CD8-positive, alpha-beta memory T cell (primary cell): ENCODE data around the gene MED26. TPM values are rescaled to one million over a fixed set of nuclear protein-coding genes. Genes with fewer than 3 reads are reported as not detected.
A peak's percentile ranks its signal among the peaks of the same experiment; 100 is the strongest.

Experiments used
- CTCF ChIA-PET: fragments of 350-600 bp; sonication (Branson Sonifier 250); formaldehyde crosslinking; loops from one replicate; lab custom pipeline; 2021; ENCODE audit warnings: antibody characterized with exemption; lab: Charles Lee
- POLR2A ChIA-PET: fragments of 350-600 bp; sonication (Branson Sonifier 250); formaldehyde crosslinking; loops from one replicate; lab custom pipeline; 2021; ENCODE audit warnings: antibody characterized with exemption; lab: Charles Lee
- DNase-seq, 5 donors: peaks; one replicate each; pipeline versions ENCODE4 v3.0.0 to v3.0.0-alpha.2; 2020 to 2022; ENCODE audit warnings: mixed read lengths in 1 of 5
- H3K27ac ChIP-seq: one replicate; pipeline ENCODE4 v1.7.0; 2013; ENCODE audit warnings: low read depth, mild to moderate bottlenecking, low read length, moderate library complexity
- H3K27me3 ChIP-seq: 2 replicates; pipeline ENCODE4 v1.7.0; 2013; ENCODE audit warnings: low read length, mild to moderate bottlenecking; ENCODE audit not compliant: insufficient read depth, poor library complexity, severe bottlenecking
- H3K36me3 ChIP-seq: 2 replicates; pipeline ENCODE4 v1.7.0; 2013; ENCODE audit warnings: mild to moderate bottlenecking, low read length, moderate library complexity; ENCODE audit not compliant: insufficient read depth
- H3K4me1 ChIP-seq: 2 replicates; pipeline ENCODE4 v1.7.0; 2013; ENCODE audit warnings: mild to moderate bottlenecking, low read length, moderate library complexity; ENCODE audit not compliant: insufficient read depth
- H3K4me3 ChIP-seq: 2 replicates; pipeline ENCODE4 v1.7.0; 2013; ENCODE audit warnings: mild to moderate bottlenecking, low read length
- H3K9me3 ChIP-seq: 2 replicates; pipeline ENCODE4 v1.7.0; 2013; ENCODE audit warnings: mild to moderate bottlenecking, low read length
- H3K27ac Mint-ChIP-seq, 8 donors: one replicate each; pipeline ENCODE4 v1.8.0; 2020 to 2021; ENCODE audit warnings: mixed read lengths in 8 of 8, mild to moderate bottlenecking in 6 of 8, inconsistent platforms in 3 of 8, moderate library complexity in 3 of 8
- H3K27me3 Mint-ChIP-seq, 2 donors: one replicate each; pipeline ENCODE4 v1.8.0; 2020 to 2021; ENCODE audit warnings: mixed read lengths in 2 of 2, mild to moderate bottlenecking in 1 of 2, moderate library complexity in 1 of 2
- H3K36me3 Mint-ChIP-seq, 3 donors: one replicate each; pipeline ENCODE4 v1.8.0; 2020 to 2021; ENCODE audit warnings: mixed read lengths in 3 of 3, inconsistent platforms in 1 of 3, mild to moderate bottlenecking in 1 of 3
- H3K4me1 Mint-ChIP-seq, 3 donors: one replicate each; pipeline ENCODE4 v1.8.0; 2020 to 2021; ENCODE audit warnings: mixed read lengths in 3 of 3, inconsistent platforms in 1 of 3, mild to moderate bottlenecking in 1 of 3
- H3K4me3 Mint-ChIP-seq, 7 donors: one replicate each; pipeline ENCODE4 v1.8.0; 2020 to 2021; ENCODE audit warnings: mixed read lengths in 7 of 7, mild to moderate bottlenecking in 6 of 7, moderate library complexity in 4 of 7, inconsistent platforms in 2 of 7
- H3K9me3 Mint-ChIP-seq, 5 donors: one replicate each; pipeline ENCODE4 v1.8.0; 2020 to 2022; ENCODE audit warnings: mixed read lengths in 5 of 5, mild to moderate bottlenecking in 3 of 5, moderate library complexity in 2 of 5, inconsistent platforms in 1 of 5
- polyA plus RNA-seq: library from polyadenylated mRNA; unstranded; fragments of 300-500 nt; fragmentation: Illumina TruSeq; gene quantifications from one replicate; pipeline ENCODE4 v1.2.3, GENCODE V29; 2021
- total RNA-seq, 2 experiments: library from RNA; stranded (reverse); gene quantifications; one replicate each; pipeline ENCODE4 v1.2.3, GENCODE V29; 2021

Gene MED26
- total and polyA plus RNA-seq, 3 experiments from 2014 or later, result 3.1 to 17.1 (median 14.7) TPM

DNA sequence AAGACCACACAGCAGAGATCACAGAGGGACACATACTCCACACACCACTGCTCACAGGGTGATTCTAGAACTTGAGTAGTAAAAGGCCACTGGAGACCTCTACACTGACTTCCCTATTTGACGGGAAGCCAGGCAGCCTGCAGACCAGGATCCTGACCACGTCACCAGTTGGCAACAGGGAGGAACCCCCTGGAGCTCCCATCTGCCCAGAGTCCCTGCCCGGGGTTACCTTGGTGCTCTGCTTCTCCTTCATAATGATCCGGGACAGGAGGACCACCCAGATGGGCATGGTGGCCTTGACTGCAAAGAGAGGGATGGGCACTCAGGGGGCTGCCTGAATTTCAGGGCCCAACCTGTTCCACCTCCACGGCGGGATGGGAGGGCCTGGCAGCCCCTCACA, 56.7 kb downstream of the MED26 start:
- Mint-ChIP-seq H3K36me3 (peaks cover 0 to 63% (median 9%) of the 10 kb centered on the region in 3 donors), H3K4me3 (peak overlapping the region; percentile 76 to 91 (median 83)), H3K4me1 (peaks cover 51 to 74% (median 62%) of the 10 kb centered on the region in 3 donors), H3K27me3 (no peaks in the 10 kb centered on the region), H3K9me3 (no peaks in the 10 kb centered on the region), H3K27ac (peak overlapping the region; percentile 46 to 99 (median 86))
- Histone ChIP-seq H3K9me3 (no peaks in the 10 kb centered on the region), H3K4me1 (peaks cover 62% of the 10 kb centered on the region), H3K27ac (peak overlapping the region; percentile 85), H3K36me3 (peaks cover 5% of the 10 kb centered on the region), H3K27me3 (no peaks in the 10 kb centered on the region), H3K4me3 (peak overlapping the region; percentile 72)
- DNase-seq, result no peak
- CTCF ChIA-PET, result interaction anchor here (1.0 kb wide), 1 partner anchor 9 kb away, joined by 3 read pairs; no protein-coding TSS in a partner anchor
- POLR2A ChIA-PET, result interaction anchor here (0.5 to 2.2 kb wide), 4 partner anchors 13 to 71 kb away, joined by 3 to 15 read pairs (median 10); no protein-coding TSS in a partner anchor

DNA sequence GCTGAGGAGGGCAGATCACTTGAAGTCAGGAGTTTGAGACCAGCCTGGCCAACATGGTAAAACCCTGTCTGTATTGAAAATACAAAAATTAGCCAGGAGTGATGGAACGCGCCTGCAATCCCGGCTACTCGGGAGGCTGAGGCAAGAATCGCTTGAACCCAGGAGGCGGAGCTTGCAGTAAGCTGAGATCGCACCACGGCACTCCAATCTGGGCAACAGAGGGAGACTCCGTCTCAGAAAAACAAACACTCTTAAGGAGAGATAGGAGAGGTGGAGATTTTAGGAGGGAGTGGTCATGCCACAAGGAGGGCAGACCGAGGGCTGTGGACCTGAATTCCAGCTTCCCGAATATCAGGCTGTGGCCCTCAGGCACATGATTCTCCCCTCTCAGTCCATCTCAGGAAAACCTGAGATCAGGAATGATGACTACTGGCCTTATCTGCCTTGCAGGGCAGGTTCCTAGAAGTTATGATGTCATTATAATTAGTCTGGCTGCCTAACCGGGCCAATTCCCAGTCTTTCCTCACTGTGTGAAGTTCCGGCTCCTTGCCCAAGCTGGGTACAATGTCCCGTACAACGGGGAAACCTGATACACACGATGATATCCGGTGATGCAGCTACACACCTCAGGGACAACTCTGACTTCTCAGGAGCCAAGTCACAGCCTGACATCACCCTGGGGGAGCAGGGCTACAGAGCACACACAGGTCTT, 58.2 kb downstream of the MED26 start:
- no peaks in the 10 kb centered on the region for H3K27me3 Mint-ChIP-seq
- peaks cover 0 to 54% (median 11%) of the 10 kb centered on the region in 3 donors for H3K36me3 Mint-ChIP-seq
- Histone ChIP-seq H3K27me3 (no peaks in the 10 kb centered on the region), H3K9me3 (no peaks in the 10 kb centered on the region), H3K4me3 (no peak overlapping the region), H3K4me1 (peaks cover 62% of the 10 kb centered on the region), H3K36me3 (peaks cover 9% of the 10 kb centered on the region), H3K27ac (no peak overlapping the region)
- H3K9me3 Mint-ChIP-seq, result no peaks in the 10 kb centered on the region
- H3K4me1 Mint-ChIP-seq, result peaks cover 49 to 74% (median 60%) of the 10 kb centered on the region in 3 donors
- CTCF ChIA-PET, result no interaction called here
- no peak for DNase-seq
- POLR2A ChIA-PET, result no interaction called here
- peak overlapping the region in 6 of 7 donors; percentile 31 to 91 (median 66) for H3K4me3 Mint-ChIP-seq
- peak overlapping the region in 4 of 8 donors; percentile 42 to 96 (median 82) for H3K27ac Mint-ChIP-seq

- peaks cover 16% of the 10 kb centered on the region for H3K36me3 ChIP-seq
- peaks cover 42% of the 10 kb centered on the region for H3K4me1 ChIP-seq
- H3K4me3 ChIP-seq, result peak overlapping the region; percentile 9
- Mint-ChIP-seq H3K27me3 (no peaks in the 10 kb centered on the region), H3K4me1 (peaks cover 34 to 57% (median 41%) of the 10 kb centered on the region in 3 donors), H3K4me3 (peak overlapping the region in 6 of 7 donors; percentile 74 to 91 (median 81)), H3K9me3 (no peaks in the 10 kb centered on the region), H3K27ac (peak overlapping the region; percentile 96 to 100 (median 99)), H3K36me3 (peaks cover 0 to 62% (median 18%) of the 10 kb centered on the region in 3 donors)
- POLR2A ChIA-PET, result interaction anchor here (0.5 to 1.5 kb wide), 7 partner anchors 18 to 95 kb away, joined by 3 to 9 read pairs (median 6); partner anchors contain the start of genes CHERP, SMIM7 and TMEM38A
- no peak overlapping the region for H3K27ac ChIP-seq
- CTCF ChIA-PET, result interaction anchor here (1.0 to 1.6 kb wide), 3 partner anchors 17 to 39 kb away, joined by 3 to 4 read pairs (median 4); no protein-coding TSS in a partner anchor
- no peak for DNase-seq
- H3K9me3 ChIP-seq, result no peaks in the 10 kb centered on the region
- H3K27me3 ChIP-seq, result no peaks in the 10 kb centered on the region
These were observed 61.3 kb downstream of the MED26 start for GRCh38 chr19:16566702-16567101.

GRCh38 chr19:16566161-16566560, 61.8 kb downstream of the MED26 start:
- Mint-ChIP-seq H3K4me3 (peak overlapping the region; percentile 74 to 91 (median 82)), H3K36me3 (peaks cover 0 to 66% (median 22%) of the 10 kb centered on the region in 3 donors), H3K27me3 (no peaks in the 10 kb centered on the region), H3K4me1 (peaks cover 30 to 51% (median 35%) of the 10 kb centered on the region in 3 donors), H3K9me3 (no peaks in the 10 kb centered on the region), H3K27ac (peak overlapping the region; percentile 96 to 100 (median 99))
- peak overlapping the region; percentile 9 for H3K4me3 ChIP-seq
- H3K36me3 ChIP-seq, result peaks cover 22% of the 10 kb centered on the region
- H3K27me3 ChIP-seq, result no peaks in the 10 kb centered on the region
- peaks cover 37% of the 10 kb centered on the region for H3K4me1 ChIP-seq
- peak; percentile 74 to 92 (median 89) for DNase-seq
- no peak overlapping the region for H3K27ac ChIP-seq
- H3K9me3 ChIP-seq, result no peaks in the 10 kb centered on the region
- POLR2A ChIA-PET, result interaction anchor here (0.5 to 1.5 kb wide), 6 partner anchors 18 to 95 kb away, joined by 4 to 9 read pairs (median 7); partner anchors contain the start of genes CHERP, SMIM7 and TMEM38A
- CTCF ChIA-PET, result interaction anchor here (1.0 to 1.6 kb wide), 2 partner anchors 18 to 38 kb away, joined by 3 to 4 read pairs; no protein-coding TSS in a partner anchor

GRCh38 chr19:16564842-16565241, 63.2 kb downstream of the MED26 start:
- H3K27ac Mint-ChIP-seq, result peak overlapping the region in 7 of 8 donors; percentile 6 to 86 (median 81)
- H3K4me3 Mint-ChIP-seq, result no peak overlapping the region
- no peaks in the 10 kb centered on the region for H3K9me3 ChIP-seq
- ChIA-PET POLR2A (no interaction called here), CTCF (interaction anchor here (1.2 kb wide), 1 partner anchor 18 kb away, joined by 3 read pairs; no protein-coding TSS in a partner anchor)
- peaks cover 23 to 40% (median 25%) of the 10 kb centered on the region in 3 donors for H3K4me1 Mint-ChIP-seq
- H3K36me3 Mint-ChIP-seq, result peaks cover 0 to 68% (median 24%) of the 10 kb centered on the region in 3 donors
- no peak overlapping the region for H3K4me3 ChIP-seq
- H3K27me3 Mint-ChIP-seq, result no peaks in the 10 kb centered on the region
- peaks cover 25% of the 10 kb centered on the region for H3K4me1 ChIP-seq
- H3K36me3 ChIP-seq, result peaks cover 21% of the 10 kb centered on the region
- H3K9me3 Mint-ChIP-seq, result no peaks in the 10 kb centered on the region
- no peak overlapping the region for H3K27ac ChIP-seq
- no peak for DNase-seq
- no peaks in the 10 kb centered on the region for H3K27me3 ChIP-seq

DNA sequence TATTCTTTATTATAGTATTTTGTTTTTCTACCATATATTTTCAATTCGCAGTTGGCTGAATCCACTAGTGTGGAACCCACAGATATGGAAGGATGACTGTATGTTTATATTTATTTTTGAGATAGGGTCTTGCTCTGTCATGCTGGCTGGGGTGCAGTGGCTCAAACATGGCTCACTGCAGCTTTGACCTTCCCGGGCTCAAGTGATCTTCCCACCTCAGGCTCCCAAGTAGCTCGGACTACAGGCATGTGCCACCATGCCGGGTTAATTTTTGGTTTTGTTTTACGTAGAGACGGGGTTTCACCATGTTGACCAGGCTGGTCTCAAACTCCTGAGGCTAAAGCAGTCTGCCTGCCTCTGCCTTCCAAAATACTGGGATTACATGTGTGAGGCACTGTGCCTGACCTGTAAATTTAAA, 65.4 kb downstream of the MED26 start:
- no peaks in the 10 kb centered on the region for H3K27me3 Mint-ChIP-seq
- CTCF ChIA-PET, result interaction anchor here (0.7 to 1.3 kb wide), 3 partner anchors 9 to 11 kb away, joined by 3 read pairs; no protein-coding TSS in a partner anchor
- H3K9me3 Mint-ChIP-seq, result no peaks in the 10 kb centered on the region
- DNase-seq, result no peak
- H3K4me1 Mint-ChIP-seq, result peaks cover 18 to 30% (median 20%) of the 10 kb centered on the region in 3 donors
- H3K36me3 ChIP-seq, result peaks cover 26% of the 10 kb centered on the region
- peak overlapping the region in 2 of 8 donors; percentile 58 to 73 for H3K27ac Mint-ChIP-seq
- POLR2A ChIA-PET, result no interaction called here
- H3K27me3 ChIP-seq, result no peaks in the 10 kb centered on the region
- H3K36me3 Mint-ChIP-seq, result peaks cover 4 to 60% (median 21%) of the 10 kb centered on the region in 3 donors
- H3K4me1 ChIP-seq, result peaks cover 22% of the 10 kb centered on the region
- no peaks in the 10 kb centered on the region for H3K9me3 ChIP-seq
- peak overlapping the region; percentile 22 for H3K27ac ChIP-seq
- no peak overlapping the region for H3K4me3 Mint-ChIP-seq
- no peak overlapping the region for H3K4me3 ChIP-seq

GRCh38 chr19:16561382-16561781, 66.6 kb downstream of the MED26 start:
- Histone ChIP-seq H3K36me3 (peaks cover 26% of the 10 kb centered on the region), H3K4me1 (peaks cover 9% of the 10 kb centered on the region), H3K9me3 (no peaks in the 10 kb centered on the region), H3K4me3 (no peak overlapping the region), H3K27ac (no peak overlapping the region), H3K27me3 (no peaks in the 10 kb centered on the region)
- DNase-seq, result no peak
- ChIA-PET CTCF (interaction anchor here (0.7 kb wide), 1 partner anchor 360 kb away, joined by 4 read pairs; no protein-coding TSS in a partner anchor), POLR2A (no interaction called here)
- Mint-ChIP-seq H3K27me3 (no peaks in the 10 kb centered on the region), H3K9me3 (no peaks in the 10 kb centered on the region), H3K36me3 (peaks cover 4 to 61% (median 22%) of the 10 kb centered on the region in 3 donors), H3K4me3 (no peak overlapping the region), H3K4me1 (peaks cover 11 to 22% (median 12%) of the 10 kb centered on the region in 3 donors), H3K27ac (peak overlapping the region in 5 of 8 donors; percentile 56 to 89 (median 64))
